Effector memory CD4-positive, alpha-beta T cell (primary cell): ENCODE data around the gene TESPA1.

Experiments
- DNase-seq, 3 donors: peaks; one replicate each; pipeline ENCODE4 v3.0.0-alpha.2; 2020
- H3K27ac ChIP-seq: 2 replicates; pipeline ENCODE4 v1.7.0; 2013; ENCODE audit warnings: mild to moderate bottlenecking, low read length, moderate library complexity; ENCODE audit not compliant: insufficient read depth, poor library complexity, severe bottlenecking
- H3K27me3 ChIP-seq: replicated peaks from 2 replicates; pipeline ENCODE4 v1.7.0; 2013; ENCODE audit warnings: mild to moderate bottlenecking, low read length; ENCODE audit not compliant: insufficient read depth, control insufficient read depth, poor library complexity, severe bottlenecking
- H3K36me3 ChIP-seq: 2 replicates; pipeline ENCODE4 v1.7.0; 2013; ENCODE audit warnings: mild to moderate bottlenecking, low read length, moderate library complexity; ENCODE audit not compliant: control insufficient read depth, insufficient read depth
- H3K4me1 ChIP-seq: 2 replicates; pipeline ENCODE4 v1.7.0; 2013; ENCODE audit warnings: low read length, mild to moderate bottlenecking; ENCODE audit not compliant: control insufficient read depth, insufficient read depth, poor library complexity, severe bottlenecking
- H3K4me3 ChIP-seq: 2 replicates; pipeline ENCODE4 v1.7.0; 2013; ENCODE audit warnings: low read length, low read depth, mild to moderate bottlenecking; ENCODE audit not compliant: insufficient read depth, poor library complexity, severe bottlenecking
- H3K9me3 ChIP-seq: 2 replicates; pipeline ENCODE4 v1.7.0; 2013; ENCODE audit warnings: mild to moderate bottlenecking, low read length, moderate library complexity; ENCODE audit not compliant: control insufficient read depth

Gene TESPA1

GRCh38 chr12:54936736-54937135 lies 47.8 kb downstream of the TESPA1 start:
- no peak for DNase-seq
- H3K4me3 ChIP-seq: no peak overlapping the region
- H3K9me3 ChIP-seq: no peaks in the 10 kb centered on the region
- peaks cover 26% of the 10 kb centered on the region for H3K4me1 ChIP-seq
- H3K27me3 ChIP-seq: no peaks in the 10 kb centered on the region
- H3K27ac ChIP-seq: no peak overlapping the region
- H3K36me3 ChIP-seq: no peaks in the 10 kb centered on the region

DNA sequence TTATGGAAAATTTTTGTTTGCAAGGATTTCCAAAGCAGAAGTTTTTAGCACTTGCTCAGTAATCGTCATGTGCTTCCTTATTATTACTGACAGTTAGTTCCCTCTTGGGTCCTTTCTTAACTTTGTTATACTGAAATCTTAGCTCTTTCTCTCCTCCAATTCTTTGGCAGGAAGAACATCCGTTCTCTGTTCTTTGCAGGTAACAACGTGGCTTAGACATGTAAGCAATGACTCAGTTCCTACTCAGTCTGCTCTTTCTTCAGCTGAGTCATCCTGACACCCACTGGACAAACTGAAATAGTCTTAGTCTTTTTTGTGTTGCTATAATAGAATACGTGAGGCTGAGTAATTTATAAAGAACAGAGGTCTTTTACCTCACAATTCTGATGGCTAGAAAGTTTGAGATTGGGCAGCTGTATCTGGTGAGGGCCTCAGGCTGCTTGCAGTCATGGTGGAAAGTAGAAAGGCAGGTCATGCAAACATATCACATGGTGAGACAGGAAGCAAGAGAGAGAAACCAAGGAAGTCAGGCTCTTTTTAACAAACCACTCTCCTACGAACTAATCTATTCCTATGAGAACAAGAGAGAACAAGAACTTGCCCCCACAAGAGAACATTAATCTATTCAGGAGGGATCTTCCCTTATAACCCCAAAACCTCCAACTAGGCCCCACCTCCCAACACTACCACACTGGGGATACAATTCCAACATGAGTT lies 49.2 kb downstream of the TESPA1 start:
- H3K9me3 ChIP-seq: no peaks in the 10 kb centered on the region
- H3K27me3 ChIP-seq: no peaks in the 10 kb centered on the region
- no peaks in the 10 kb centered on the region for H3K36me3 ChIP-seq
- peak in 1 of 3 donors; percentile 8 for DNase-seq
- H3K27ac ChIP-seq: peak overlapping the region; percentile 58
- peaks cover 26% of the 10 kb centered on the region for H3K4me1 ChIP-seq
- H3K4me3 ChIP-seq: no peak overlapping the region

DNA sequence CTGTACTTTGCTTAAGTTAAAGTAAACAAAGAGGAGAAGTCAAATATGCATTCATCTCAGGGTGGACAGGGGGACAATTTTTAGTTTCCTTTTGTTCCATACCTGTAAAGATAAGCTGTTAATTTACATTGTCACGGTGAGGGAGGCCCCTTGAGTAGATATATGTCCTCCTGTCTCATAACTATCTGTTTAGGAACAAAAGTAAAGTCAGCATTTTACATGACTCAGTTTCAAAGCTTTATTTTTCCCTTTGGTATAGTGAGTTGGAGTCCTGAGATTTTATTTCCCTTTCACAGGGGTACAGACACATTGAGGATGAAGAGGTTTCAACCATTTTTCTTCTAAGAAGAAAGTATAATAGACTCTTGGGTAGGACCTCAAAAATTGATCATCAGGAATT lies 50.1 kb downstream of the TESPA1 start:
- no peaks in the 10 kb centered on the region for H3K36me3 ChIP-seq
- H3K27ac ChIP-seq: no peak overlapping the region
- no peaks in the 10 kb centered on the region for H3K9me3 ChIP-seq
- no peak for DNase-seq
- no peak overlapping the region for H3K4me3 ChIP-seq
- no peaks in the 10 kb centered on the region for H3K27me3 ChIP-seq
- peaks cover 26% of the 10 kb centered on the region for H3K4me1 ChIP-seq

- DNase-seq: no peak
- no peaks in the 10 kb centered on the region for H3K27me3 ChIP-seq
- H3K9me3 ChIP-seq: no peaks in the 10 kb centered on the region
- H3K36me3 ChIP-seq: no peaks in the 10 kb centered on the region
- H3K4me1 ChIP-seq: peaks cover 26% of the 10 kb centered on the region
- H3K4me3 ChIP-seq: no peak overlapping the region
- no peak overlapping the region for H3K27ac ChIP-seq
Measured at GRCh38 chr12:54933376-54933775, 51.2 kb downstream of the TESPA1 start.

- Histone ChIP-seq H3K27ac (no peak overlapping the region), H3K9me3 (no peaks in the 10 kb centered on the region), H3K36me3 (no peaks in the 10 kb centered on the region), H3K4me1 (peaks cover 26% of the 10 kb centered on the region), H3K27me3 (no peaks in the 10 kb centered on the region), H3K4me3 (no peak overlapping the region)
- no peak for DNase-seq
Measured at GRCh38 chr12:54932691-54933090, 51.9 kb downstream of the TESPA1 start.

- Histone ChIP-seq H3K9me3 (no peaks in the 10 kb centered on the region), H3K27ac (no peak overlapping the region), H3K36me3 (no peaks in the 10 kb centered on the region), H3K27me3 (no peaks in the 10 kb centered on the region), H3K4me1 (peaks cover 26% of the 10 kb centered on the region), H3K4me3 (no peak overlapping the region)
- no peak for DNase-seq
Measured at GRCh38 chr12:54932038-54932437, 52.5 kb downstream of the TESPA1 start.

DNA sequence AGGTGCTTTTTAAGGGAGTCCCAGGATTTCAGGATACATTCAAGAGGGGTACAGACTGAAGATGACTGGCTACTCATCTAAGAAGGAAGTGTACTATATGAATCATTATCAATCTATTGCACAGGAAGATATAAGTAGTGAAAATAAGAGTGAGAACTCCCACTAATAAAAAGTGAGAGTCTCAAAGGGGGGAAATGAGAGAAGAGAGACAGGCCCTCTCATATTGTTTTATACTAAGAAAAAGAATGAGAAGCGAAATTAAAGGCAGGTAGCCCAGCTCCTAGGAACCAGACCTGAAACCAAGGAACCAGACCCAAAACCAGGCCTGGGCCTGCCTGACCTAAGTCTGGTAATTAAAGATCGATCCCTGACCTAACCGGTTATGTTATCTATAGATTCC lies 54.6 kb downstream of the TESPA1 start:
- no peak overlapping the region for H3K4me3 ChIP-seq
- H3K36me3 ChIP-seq: no peaks in the 10 kb centered on the region
- no peaks in the 10 kb centered on the region for H3K9me3 ChIP-seq
- no peaks in the 10 kb centered on the region for H3K27me3 ChIP-seq
- no peak for DNase-seq
- H3K27ac ChIP-seq: no peak overlapping the region
- H3K4me1 ChIP-seq: peaks cover 12% of the 10 kb centered on the region

GRCh38 chr12:54926246-54926645 lies 58.3 kb downstream of the TESPA1 start:
- Histone ChIP-seq H3K4me3 (no peak overlapping the region), H3K27me3 (no peaks in the 10 kb centered on the region), H3K9me3 (no peaks in the 10 kb centered on the region), H3K27ac (no peak overlapping the region), H3K4me1 (no peaks in the 10 kb centered on the region), H3K36me3 (no peaks in the 10 kb centered on the region)
- DNase-seq: no peak

DNA sequence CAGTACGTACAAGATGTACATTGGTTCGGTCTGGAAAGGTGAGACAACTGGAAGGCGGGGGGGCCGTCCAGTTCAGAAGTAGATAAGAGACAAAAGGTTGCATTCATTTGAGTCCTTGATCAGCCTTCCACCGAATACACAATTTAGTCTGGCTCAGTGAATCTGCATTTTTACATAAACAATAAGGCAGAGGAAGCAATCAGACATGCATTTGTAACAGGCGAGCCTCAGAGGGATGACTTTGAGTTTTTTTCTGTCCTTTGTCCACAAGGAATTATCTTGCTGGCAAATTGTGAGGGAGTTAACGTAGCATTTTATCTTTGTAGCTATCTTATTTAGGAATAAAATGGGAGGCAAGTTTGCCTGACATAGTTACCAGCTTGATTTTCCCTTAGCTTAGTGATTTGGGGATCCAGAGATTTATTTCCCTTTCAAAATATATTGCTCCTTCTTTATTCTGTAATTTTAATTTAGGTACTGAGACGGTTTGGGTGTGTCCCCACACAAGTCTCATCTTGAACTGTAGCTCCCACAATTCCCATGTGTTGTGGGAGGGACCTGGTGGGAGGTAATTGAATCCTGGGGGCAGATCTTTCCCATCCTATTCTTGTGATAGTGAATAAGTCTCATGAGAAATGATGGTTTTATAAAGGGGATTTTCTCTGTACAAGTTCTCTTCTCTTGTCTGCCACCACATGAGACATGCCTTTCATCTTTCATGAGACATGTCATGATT lies 59.4 kb downstream of the TESPA1 start:
- no peaks in the 10 kb centered on the region for H3K4me1 ChIP-seq
- H3K27ac ChIP-seq: no peak overlapping the region
- H3K36me3 ChIP-seq: no peaks in the 10 kb centered on the region
- H3K9me3 ChIP-seq: no peaks in the 10 kb centered on the region
- H3K4me3 ChIP-seq: no peak overlapping the region
- DNase-seq: no peak
- H3K27me3 ChIP-seq: no peaks in the 10 kb centered on the region

GRCh38 chr12:54917001-54917488 lies 67.5 kb downstream of the TESPA1 start:
- H3K4me3 ChIP-seq: no peak overlapping the region
- H3K27me3 ChIP-seq: no peaks in the 10 kb centered on the region
- H3K27ac ChIP-seq: no peak overlapping the region
- DNase-seq: no peak
- H3K4me1 ChIP-seq: no peaks in the 10 kb centered on the region
- H3K36me3 ChIP-seq: no peaks in the 10 kb centered on the region
- no peaks in the 10 kb centered on the region for H3K9me3 ChIP-seq
